ENCODE results near the gene KCNIP1.

KCNIP1 gene

GRCh38 chr5:170655920-170656319 is 152.1 kb downstream of the KCNIP1 start:
- Mint-ChIP-seq H3K9me3 (no peaks in the 10 kb centered on the region), H3K27me3 (peaks cover 11 to 23% of the 10 kb centered on the region in 2 donors), H3K27ac (no peak overlapping the region), H3K4me1 (no peaks in the 10 kb centered on the region), H3K4me3 (no peak overlapping the region), H3K36me3 (no peaks in the 10 kb centered on the region)
- DNase-seq: no peak
- peak in 1 of 2 donors; percentile 16 for ATAC-seq (replicated peaks)

- no peaks in the 10 kb centered on the region for H3K4me1 Mint-ChIP-seq
- no peak overlapping the region for H3K27ac Mint-ChIP-seq
- DNase-seq: no peak
- ATAC-seq (replicated peaks): no peak
- no peaks in the 10 kb centered on the region for H3K9me3 Mint-ChIP-seq
- H3K27me3 Mint-ChIP-seq: peaks cover 12 to 23% of the 10 kb centered on the region in 2 donors
- H3K4me3 Mint-ChIP-seq: no peak overlapping the region
- no peaks in the 10 kb centered on the region for H3K36me3 Mint-ChIP-seq
These were observed 152.5 kb downstream of the KCNIP1 start for GRCh38 chr5:170656346-170656745.

- DNase-seq (no peak), ATAC-seq (replicated peaks) (no peak)
- Mint-ChIP-seq H3K36me3 (no peaks in the 10 kb centered on the region), H3K27me3 (peaks cover 17% of the 10 kb centered on the region in 2 donors), H3K9me3 (no peaks in the 10 kb centered on the region), H3K4me1 (no peaks in the 10 kb centered on the region), H3K27ac (no peak overlapping the region), H3K4me3 (no peak overlapping the region)
These were observed 156.7 kb downstream of the KCNIP1 start for GRCh38 chr5:170660531-170660930.

- H3K4me3 Mint-ChIP-seq: no peak overlapping the region
- H3K36me3 Mint-ChIP-seq: no peaks in the 10 kb centered on the region
- DNase-seq (no peak), ATAC-seq (replicated peaks) (no peak)
- peaks cover 10 to 13% of the 10 kb centered on the region in 2 donors for H3K27me3 Mint-ChIP-seq
- H3K9me3 Mint-ChIP-seq: no peaks in the 10 kb centered on the region
- no peak overlapping the region for H3K27ac Mint-ChIP-seq
- no peaks in the 10 kb centered on the region for H3K4me1 Mint-ChIP-seq
These were observed 159.1 kb downstream of the KCNIP1 start for GRCh38 chr5:170662966-170663365.

GRCh38 chr5:170678811-170679210 is 175.0 kb downstream of the KCNIP1 start:
- Mint-ChIP-seq H3K36me3 (no peaks in the 10 kb centered on the region), H3K27me3 (peaks cover 38 to 52% of the 10 kb centered on the region in 2 donors), H3K9me3 (peaks cover 0 to 1% of the 10 kb centered on the region in 2 donors)

GRCh38 chr5:170681013-170681433 is 177.2 kb downstream of the KCNIP1 start:
- Mint-ChIP-seq H3K4me3 (no peak overlapping the region), H3K27me3 (peaks cover 41 to 49% of the 10 kb centered on the region in 2 donors), H3K4me1 (peaks cover 0 to 7% of the 10 kb centered on the region in 2 donors), H3K27ac (no peak overlapping the region), H3K36me3 (no peaks in the 10 kb centered on the region), H3K9me3 (peaks cover 0 to 1% of the 10 kb centered on the region in 2 donors)
- peak; percentile 12 for DNase-seq
- peak; percentile 72 to 74 for ATAC-seq (replicated peaks)

More at GRCh38 chr5:170678811-170679210, 175.0 kb downstream of the KCNIP1 start:
- no peak for ATAC-seq (replicated peaks)
- Mint-ChIP-seq H3K4me1 (peaks cover 0 to 7% of the 10 kb centered on the region in 2 donors), H3K27ac (no peak overlapping the region), H3K4me3 (no peak overlapping the region)
- DNase-seq: no peak

- no peaks in the 10 kb centered on the region for H3K4me1 Mint-ChIP-seq
- H3K27ac Mint-ChIP-seq: no peak overlapping the region
- no peak for DNase-seq
- H3K36me3 Mint-ChIP-seq: no peaks in the 10 kb centered on the region
- ATAC-seq (replicated peaks): no peak
- H3K27me3 Mint-ChIP-seq: peaks cover 47 to 66% of the 10 kb centered on the region in 2 donors
- no peak overlapping the region for H3K4me3 Mint-ChIP-seq
- H3K9me3 Mint-ChIP-seq: no peaks in the 10 kb centered on the region
These were observed 187.8 kb downstream of the KCNIP1 start for GRCh38 chr5:170691657-170692056.

GRCh38 chr5:170693701-170694100 is 189.9 kb downstream of the KCNIP1 start:
- DNase-seq (no peak), ATAC-seq (replicated peaks) (no peak)
- H3K9me3 Mint-ChIP-seq: no peaks in the 10 kb centered on the region
- no peak overlapping the region for H3K27ac Mint-ChIP-seq
- peaks cover 38 to 65% of the 10 kb centered on the region in 2 donors for H3K27me3 Mint-ChIP-seq
- H3K36me3 Mint-ChIP-seq: no peaks in the 10 kb centered on the region
- H3K4me1 Mint-ChIP-seq: no peaks in the 10 kb centered on the region
- H3K4me3 Mint-ChIP-seq: no peak overlapping the region

GRCh38 chr5:170694911-170695310 is 191.1 kb downstream of the KCNIP1 start:
- no peaks in the 10 kb centered on the region for H3K4me1 Mint-ChIP-seq
- no peak for ATAC-seq (replicated peaks)
- no peak for DNase-seq
- no peaks in the 10 kb centered on the region for H3K36me3 Mint-ChIP-seq
- no peak overlapping the region for H3K27ac Mint-ChIP-seq
- peaks cover 35 to 55% of the 10 kb centered on the region in 2 donors for H3K27me3 Mint-ChIP-seq
- H3K9me3 Mint-ChIP-seq: no peaks in the 10 kb centered on the region
- no peak overlapping the region for H3K4me3 Mint-ChIP-seq

GRCh38 chr5:170697031-170697430 is 193.2 kb downstream of the KCNIP1 start:
- H3K9me3 Mint-ChIP-seq: no peaks in the 10 kb centered on the region
- peaks cover 30 to 43% of the 10 kb centered on the region in 2 donors for H3K27me3 Mint-ChIP-seq
- ATAC-seq (replicated peaks): no peak
- H3K4me1 Mint-ChIP-seq: no peaks in the 10 kb centered on the region
- H3K27ac Mint-ChIP-seq: no peak overlapping the region
- H3K4me3 Mint-ChIP-seq: no peak overlapping the region
- no peak for DNase-seq
- H3K36me3 Mint-ChIP-seq: no peaks in the 10 kb centered on the region

- Mint-ChIP-seq H3K36me3 (no peaks in the 10 kb centered on the region), H3K27ac (no peak overlapping the region), H3K4me1 (no peaks in the 10 kb centered on the region), H3K27me3 (peaks cover 9 to 20% of the 10 kb centered on the region in 2 donors), H3K9me3 (no peaks in the 10 kb centered on the region), H3K4me3 (no peak overlapping the region)
- ATAC-seq (replicated peaks) (no peak), DNase-seq (no peak)
These were observed 196.7 kb downstream of the KCNIP1 start for GRCh38 chr5:170700503-170700902.

GRCh38 chr5:170701334-170701733 is 197.5 kb downstream of the KCNIP1 start:
- H3K9me3 Mint-ChIP-seq: no peaks in the 10 kb centered on the region

GRCh38 chr5:170704417-170705192 is 200.8 kb downstream of the KCNIP1 start:
- DNase-seq: no peak
- Mint-ChIP-seq H3K36me3 (no peaks in the 10 kb centered on the region), H3K4me3 (no peak overlapping the region), H3K4me1 (no peaks in the 10 kb centered on the region), H3K9me3 (peaks cover 0 to under 1% of the 10 kb centered on the region in 2 donors), H3K27me3 (peaks cover 11 to 13% of the 10 kb centered on the region in 2 donors), H3K27ac (no peak overlapping the region)
- no peak for ATAC-seq (replicated peaks)

More at GRCh38 chr5:170701334-170701733, 197.5 kb downstream of the KCNIP1 start:
- no peaks in the 10 kb centered on the region for H3K4me1 Mint-ChIP-seq
- H3K4me3 Mint-ChIP-seq: no peak overlapping the region
- DNase-seq (no peak), ATAC-seq (replicated peaks) (no peak)
- peaks cover 4 to 12% of the 10 kb centered on the region in 2 donors for H3K27me3 Mint-ChIP-seq
- H3K36me3 Mint-ChIP-seq: no peaks in the 10 kb centered on the region
- no peak overlapping the region for H3K27ac Mint-ChIP-seq

- Mint-ChIP-seq H3K4me1 (no peaks in the 10 kb centered on the region), H3K4me3 (no peak overlapping the region), H3K36me3 (no peaks in the 10 kb centered on the region), H3K27me3 (peaks cover 11 to 24% of the 10 kb centered on the region in 2 donors), H3K27ac (no peak overlapping the region), H3K9me3 (peaks cover 0 to 2% of the 10 kb centered on the region in 2 donors)
- DNase-seq (no peak), ATAC-seq (replicated peaks) (no peak)
These were observed 205.8 kb downstream of the KCNIP1 start for GRCh38 chr5:170709640-170710039.

- Mint-ChIP-seq H3K36me3 (no peaks in the 10 kb centered on the region), H3K4me1 (no peaks in the 10 kb centered on the region), H3K9me3 (peaks cover 0 to 2% of the 10 kb centered on the region in 2 donors), H3K4me3 (no peak overlapping the region), H3K27me3 (peaks cover 11 to 24% of the 10 kb centered on the region in 2 donors), H3K27ac (no peak overlapping the region)
- ATAC-seq (replicated peaks) (no peak), DNase-seq (no peak)
These were observed 207.5 kb downstream of the KCNIP1 start for GRCh38 chr5:170711300-170711699.

Measured in stimulated activated naive B cell treated with anti-CD40 and anti-IgM and Interleukin-4, amounts not matched to agents 10 μg/mL and 1 μg/mL and 100 μg/mL, for 72 hours (primary cell).